Fibroblast of pulmonary artery (primary cell): ENCODE measurements around the gene MTNR1A.

ENCODE experiments used
- DNase-seq: peaks from one replicate; pipeline ENCODE4 v3.0.0-alpha.2; 2010; ENCODE audit warnings: low read depth
- H3K4me3 ChIP-seq: replicated peaks from 2 replicates; pipeline ENCODE4 v1.5.1; 2011; ENCODE audit warnings: low read depth, mild to moderate bottlenecking, control low read depth, low read length, moderate library complexity
- TF ChIP-seq, protein P1 (sequence below): IDR thresholded peaks from 2 replicates; pipeline ENCODE4 v1.5.1; 2011; ENCODE audit warnings: mild to moderate bottlenecking, control low read depth, low read length, inconsistent platforms; ENCODE audit errors: missing control alignments

The MTNR1A gene

DNA sequence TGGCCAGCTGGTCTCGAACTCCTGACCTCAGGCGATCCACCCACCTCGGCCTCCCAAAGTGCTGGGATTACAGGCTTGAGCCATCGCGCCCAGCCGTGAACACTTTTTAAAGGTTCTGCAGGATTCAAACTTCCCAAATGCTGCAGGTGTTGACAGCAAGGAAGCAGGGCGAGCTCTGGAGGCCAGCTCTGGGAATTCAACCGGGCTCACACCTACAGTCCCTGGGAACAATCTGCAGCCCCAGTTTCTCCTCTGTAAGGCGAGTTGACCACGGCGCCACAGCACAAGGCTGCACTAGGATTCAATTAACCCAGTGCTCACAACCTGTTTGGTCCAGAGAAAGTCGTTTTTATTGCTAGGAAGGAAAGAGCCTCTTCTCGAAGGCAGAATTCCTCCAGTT, 1.6 kb downstream of the MTNR1A start:
- TF ChIP-seq, protein P1, sequence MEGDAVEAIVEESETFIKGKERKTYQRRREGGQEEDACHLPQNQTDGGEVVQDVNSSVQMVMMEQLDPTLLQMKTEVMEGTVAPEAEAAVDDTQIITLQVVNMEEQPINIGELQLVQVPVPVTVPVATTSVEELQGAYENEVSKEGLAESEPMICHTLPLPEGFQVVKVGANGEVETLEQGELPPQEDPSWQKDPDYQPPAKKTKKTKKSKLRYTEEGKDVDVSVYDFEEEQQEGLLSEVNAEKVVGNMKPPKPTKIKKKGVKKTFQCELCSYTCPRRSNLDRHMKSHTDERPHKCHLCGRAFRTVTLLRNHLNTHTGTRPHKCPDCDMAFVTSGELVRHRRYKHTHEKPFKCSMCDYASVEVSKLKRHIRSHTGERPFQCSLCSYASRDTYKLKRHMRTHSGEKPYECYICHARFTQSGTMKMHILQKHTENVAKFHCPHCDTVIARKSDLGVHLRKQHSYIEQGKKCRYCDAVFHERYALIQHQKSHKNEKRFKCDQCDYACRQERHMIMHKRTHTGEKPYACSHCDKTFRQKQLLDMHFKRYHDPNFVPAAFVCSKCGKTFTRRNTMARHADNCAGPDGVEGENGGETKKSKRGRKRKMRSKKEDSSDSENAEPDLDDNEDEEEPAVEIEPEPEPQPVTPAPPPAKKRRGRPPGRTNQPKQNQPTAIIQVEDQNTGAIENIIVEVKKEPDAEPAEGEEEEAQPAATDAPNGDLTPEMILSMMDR, result no peak
- DNase-seq, result no peak
- no peak overlapping the region for H3K4me3 ChIP-seq

DNA sequence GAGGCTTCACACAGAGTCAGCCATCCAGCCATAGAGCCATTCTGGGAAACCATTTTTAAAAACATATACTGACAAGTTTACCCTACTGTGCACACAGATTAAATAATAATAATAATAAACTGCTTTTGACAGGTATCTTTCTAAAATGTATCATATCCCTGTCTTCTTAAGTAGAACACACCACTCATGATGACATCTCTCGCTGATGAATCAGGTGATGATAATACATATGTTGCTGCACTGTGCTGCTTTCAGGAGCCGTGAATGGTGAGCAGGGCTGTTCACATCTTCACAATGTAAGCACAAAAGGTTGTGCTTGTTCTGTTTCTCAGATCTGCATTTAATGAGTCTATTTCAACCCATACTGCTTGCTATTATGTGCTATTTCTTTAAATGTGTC, 3.5 kb downstream of the MTNR1A start:
- no peak for DNase-seq
- no peak overlapping the region for H3K4me3 ChIP-seq
- TF ChIP-seq, protein P1, result no peak

DNA sequence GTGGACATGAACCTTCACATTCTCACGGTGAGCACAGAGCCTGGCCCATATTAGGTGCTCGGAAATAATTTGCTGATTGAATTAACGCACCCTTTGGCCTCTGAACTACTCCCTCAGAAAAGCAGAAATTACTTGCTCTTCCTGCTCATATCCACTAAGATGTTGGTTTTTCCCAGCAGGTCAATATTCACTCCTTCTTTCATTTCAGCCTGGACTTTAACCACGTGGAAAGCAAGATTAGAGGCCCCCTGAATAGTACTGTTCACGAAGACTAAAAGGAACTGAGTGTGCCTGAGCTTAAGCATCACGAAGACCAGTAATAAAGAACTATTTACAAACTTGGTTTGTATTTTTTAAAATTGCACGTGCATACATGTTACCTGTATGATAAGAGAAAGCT, 9.9 kb downstream of the MTNR1A start:
- TF ChIP-seq, protein P1, result no peak
- no peak overlapping the region for H3K4me3 ChIP-seq
- no peak for DNase-seq

DNA sequence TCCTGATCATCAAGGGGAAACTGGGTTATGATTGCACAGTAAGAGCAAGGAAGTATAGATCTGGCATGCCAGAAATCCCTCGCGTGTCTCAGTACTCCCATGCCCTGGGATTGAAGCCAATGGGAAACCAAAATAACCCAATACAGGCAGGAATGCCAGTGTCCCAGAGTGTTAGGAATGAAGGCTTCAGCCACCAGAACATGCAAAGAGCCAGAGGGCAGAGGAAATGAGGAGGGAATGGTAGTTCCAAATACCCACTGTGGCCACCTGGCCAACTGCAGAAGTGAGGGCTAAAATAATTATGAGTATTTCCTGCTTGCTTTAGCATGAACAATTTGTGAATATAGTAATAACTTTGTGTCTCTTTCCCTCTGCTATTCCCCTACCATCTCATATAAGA, 12.2 kb downstream of the MTNR1A start:
- TF ChIP-seq, protein P1, result no peak
- DNase-seq, result no peak

DNA sequence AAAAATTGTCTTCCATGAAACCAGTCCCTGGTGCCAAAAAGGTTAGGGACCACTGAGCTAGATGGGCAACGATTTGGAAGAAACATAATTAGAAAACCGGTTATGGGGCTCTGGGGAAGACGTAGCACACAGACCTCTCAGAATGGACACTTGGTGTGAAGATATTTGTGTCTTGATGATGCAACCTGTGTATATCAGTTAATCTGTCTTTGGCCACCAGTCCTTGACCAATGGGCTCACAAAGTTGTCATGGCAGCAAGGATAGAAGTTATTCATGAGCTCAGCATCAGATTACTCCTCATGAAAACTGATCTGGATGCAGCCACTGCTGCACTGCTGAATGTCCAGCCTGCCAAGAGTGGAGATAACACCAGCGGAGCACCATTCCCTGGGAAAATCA, 13.6 kb downstream of the MTNR1A start:
- no peak for DNase-seq
- TF ChIP-seq, protein P1, result no peak
- no peak overlapping the region for H3K4me3 ChIP-seq

More for the DNA sequence above, 12.2 kb downstream of the MTNR1A start:
- H3K4me3 ChIP-seq, result no peak overlapping the region

DNA sequence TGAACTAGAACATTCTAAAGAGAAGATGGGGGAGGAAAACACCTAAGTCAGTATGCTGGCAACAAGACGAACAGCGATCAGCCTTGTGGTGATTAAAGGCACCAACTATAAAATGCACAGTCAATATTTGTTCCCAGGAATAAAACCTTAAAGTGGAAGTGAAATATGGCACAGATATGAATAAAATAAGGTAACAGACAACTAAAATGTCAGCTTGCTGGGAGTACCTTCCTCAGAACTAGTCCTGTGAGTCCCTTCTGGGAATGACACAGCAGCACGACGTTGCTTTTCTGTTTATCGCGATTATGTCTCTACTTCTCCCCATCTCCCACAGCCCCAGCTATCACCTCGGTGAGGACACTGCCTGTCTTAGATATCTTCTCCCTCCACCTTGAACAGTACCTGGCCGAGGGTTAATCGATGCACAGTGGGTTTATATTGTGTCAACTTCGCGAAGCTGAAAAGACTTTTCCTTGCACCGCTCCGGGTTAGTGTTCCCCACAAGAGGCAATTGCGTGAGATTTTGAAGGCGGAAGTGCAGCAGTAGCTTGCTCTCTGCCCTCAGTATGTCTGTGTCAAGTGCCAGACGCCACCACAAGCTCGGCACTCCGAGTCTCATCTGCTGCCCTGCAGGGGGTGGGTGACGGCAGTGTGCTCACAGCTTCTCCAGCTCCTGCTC, 17.4 kb downstream of the MTNR1A start:
- TF ChIP-seq, protein P1, result no peak
- H3K4me3 ChIP-seq, result no peak overlapping the region
- DNase-seq, result no peak

DNA sequence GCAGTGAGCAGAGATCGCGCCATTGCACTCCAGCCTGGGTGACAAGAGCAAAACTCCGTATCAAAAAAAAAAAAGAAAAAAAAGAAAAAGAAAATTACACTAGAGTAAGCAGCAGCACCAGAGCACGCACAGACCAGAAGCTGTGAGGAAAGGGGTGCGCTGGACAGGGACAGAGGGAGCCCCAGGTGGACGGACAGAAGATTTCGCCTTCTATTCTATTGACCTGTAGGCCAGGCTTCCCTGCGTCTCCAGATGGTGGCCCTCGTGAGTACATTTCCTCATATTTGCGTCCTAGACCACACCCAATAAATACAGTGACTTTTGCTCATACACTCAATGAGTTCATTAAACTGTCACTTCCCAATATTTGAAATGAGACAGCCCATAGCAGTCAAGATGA, 19.1 kb downstream of the MTNR1A start:
- no peak overlapping the region for H3K4me3 ChIP-seq
- DNase-seq, result no peak
- TF ChIP-seq, protein P1, result no peak
